GM11168 (cell line): ENCODE measurements around the gene DEFB113.
"Not testable (repeated sequence)": the region's sequence is repeated elsewhere in the genome, so short reads cannot be mapped to it uniquely, and the experiment has no call there.

Source experiments
- in situ Hi-C: fragments of 300-500 bp; cut with MboI; formaldehyde crosslinking; loops from one replicate; pipeline ENCODE4 v1.12.0; 2022; ENCODE audit warnings: low sequenced_read_pairs; ENCODE audit not compliant: unreplicated experiment

DEFB113 gene

GRCh38 chr6:49969605-49970004 lies at the start of gene DEFB113:
Gene DEFB113 (minus strand): TSS chr6:49969625. CDS start chr6:49969625, 0 bp downstream.
- in situ Hi-C loops, result no loop called here

- in situ Hi-C loops, result no loop called here
Observed at GRCh38 chr6:50007819-50008218, 38.4 kb upstream of the DEFB113 start.

GRCh38 chr6:50003139-50003538 lies 33.7 kb upstream of the DEFB113 start:
- in situ Hi-C loops, result no loop called here

GRCh38 chr6:49995278-49995677 lies 25.9 kb upstream of the DEFB113 start:
- in situ Hi-C loops, result no loop called here

GRCh38 chr6:49988900-49989299 lies 19.5 kb upstream of the DEFB113 start:
- in situ Hi-C loops, result no loop called here

GRCh38 chr6:49987749-49988148 lies 18.3 kb upstream of the DEFB113 start:
- in situ Hi-C loops, result no loop called here

GRCh38 chr6:49986551-49986950 lies 17.1 kb upstream of the DEFB113 start:
- in situ Hi-C loops, result no loop called here

GRCh38 chr6:49982046-49982445 lies 12.6 kb upstream of the DEFB113 start:
- in situ Hi-C loops, result no loop called here

- in situ Hi-C loops, result no loop called here
Observed at GRCh38 chr6:49980898-49981297, 11.5 kb upstream of the DEFB113 start.

GRCh38 chr6:49979584-49979983 lies 10.2 kb upstream of the DEFB113 start:
- in situ Hi-C loops, result no loop called here

GRCh38 chr6:49978332-49979226 lies 9.2 kb upstream of the DEFB113 start:
- in situ Hi-C loops, result no loop called here

- in situ Hi-C loops, result no loop called here
Observed at GRCh38 chr6:49966823-49967222, 2.6 kb downstream of the DEFB113 start.

- in situ Hi-C loops, result no loop called here
Observed at GRCh38 chr6:49966334-49966733, 3.1 kb downstream of the DEFB113 start.

GRCh38 chr6:49964064-49964463 lies 5.4 kb downstream of the DEFB113 start, which contains the start of gene DEFB114:
Gene DEFB114 (minus strand): TSS chr6:49964164. CDS start chr6:49964105, 59 bp downstream.
- in situ Hi-C loops, result no loop called here

- in situ Hi-C loops, result no loop called here
Observed at GRCh38 chr6:49958180-49958579, 11.2 kb downstream of the DEFB113 start.

- in situ Hi-C loops, result no loop called here
Observed at GRCh38 chr6:49955847-49956246, 13.6 kb downstream of the DEFB113 start.

- in situ Hi-C loops, result no loop called here
Observed at GRCh38 chr6:49951926-49952325, 17.5 kb downstream of the DEFB113 start.

- in situ Hi-C loops, result no loop called here
Observed at GRCh38 chr6:49950415-49950751, 19.0 kb downstream of the DEFB113 start.

GRCh38 chr6:49949062-49949461 lies 20.4 kb downstream of the DEFB113 start:
- in situ Hi-C loops, result no loop called here

- in situ Hi-C loops, result no loop called here
Observed at GRCh38 chr6:49946835-49947234, 22.6 kb downstream of the DEFB113 start.

- in situ Hi-C loops, result not testable (repeated sequence)
Observed at GRCh38 chr6:49944068-49944467, 25.4 kb downstream of the DEFB113 start.

- in situ Hi-C loops, result no loop called here
Observed at GRCh38 chr6:49939993-49940498, 29.4 kb downstream of the DEFB113 start.
